GM12878 (cell line): Measurements from ENCODE around the gene TRIM46. TPM values are rescaled to one million over a fixed set of nuclear protein-coding genes. Genes with fewer than 3 reads are reported as not detected.

Experiments used
- ATAC-seq: fragments of 200-7000 bp; cut with Tn5 transposase; 3 replicates; pipeline ENCODE4 v1.9.1; 2020; ENCODE audit warnings: mild to moderate bottlenecking, moderate library complexity
- BruUV-seq: library from RNA; stranded (reverse); fragments of 400-500 nt; replicated peaks from 2 replicates; lab custom pipeline; 2021; lab: Mats Ljungman, UMichigan
- CTCF ChIA-PET: fragments of 300-600 bp; sonication (Branson Sonifier 250); formaldehyde crosslinking; extraction: SDS; loops from one replicate; lab custom pipeline; 2021; ENCODE audit warnings: inconsistent platforms; lab: Yijun Ruan, JAX
- POLR2A ChIA-PET: fragments of 350-600 bp; formaldehyde crosslinking; extraction: SDS; loops from one replicate; lab custom pipeline; 2021; ENCODE audit warnings: inconsistent platforms; lab: Charles Lee
- RAD21 ChIA-PET: fragments of 300-600 bp; sonication (Branson Sonifier 250); formaldehyde crosslinking; loops from one replicate; lab custom pipeline; 2023; ENCODE audit warnings: antibody characterized with exemption; ENCODE audit not compliant: unreplicated experiment; lab: Charles Lee
- SMC1A ChIA-PET: fragments of 300-600 bp; sonication (Branson Sonifier 250); formaldehyde crosslinking; loops from one replicate; lab custom pipeline; 2023; ENCODE audit not compliant: unreplicated experiment, uncharacterized antibody; lab: Charles Lee
- DNase-seq: peaks from one replicate; pipeline ENCODE4 v3.0.0-alpha.2; 2011; ENCODE audit warnings: low read depth, low spot score
- FAIRE-seq: peaks from 3 replicates; lab custom pipeline; 2011; peaks lifted over from hg19 to GRCh38; lab: Jason Lieb, UNC
- H2AFZ ChIP-seq: 2 replicates; pipeline ENCODE4 v1.6.0; 2011; ENCODE audit warnings: low read depth, low read length, control low read depth; ENCODE audit not compliant: control insufficient read depth
- H3K27ac ChIP-seq: 2 replicates; pipeline ENCODE4 v1.5.1; 2011; ENCODE audit warnings: control low read depth; ENCODE audit not compliant: control insufficient read depth, insufficient read depth
- H3K27me3 ChIP-seq, 2 experiments: replicated peaks in 1 of 2; 2 replicates each; pipeline versions ENCODE4 v1.6.0 to v1.6.1; 2011; ENCODE audit warnings: low read length in 1 of 2; ENCODE audit not compliant: control insufficient read depth in 2 of 2, insufficient read depth in 2 of 2
- H3K36me3 ChIP-seq, 2 experiments: 2 replicates each; pipeline ENCODE4 v1.5.1; 2011; ENCODE audit warnings: low read length in 1 of 2; ENCODE audit not compliant: control insufficient read depth in 2 of 2, insufficient read depth in 2 of 2
- H3K4me1 ChIP-seq: 2 replicates; pipeline ENCODE4 v1.6.1; 2011; ENCODE audit warnings: mild to moderate bottlenecking, low read length, moderate library complexity, mixed read lengths; ENCODE audit not compliant: control insufficient read depth, insufficient read depth
- H3K4me2 ChIP-seq: 2 replicates; pipeline ENCODE4 v1.6.0; 2011; ENCODE audit warnings: control low read depth; ENCODE audit not compliant: control insufficient read depth, insufficient read depth
- H3K4me3 ChIP-seq: fragments of 200-600 bp; sonication (generic); 2 replicates; pipeline ENCODE4 v1.5.1; 2016
- H3K79me2 ChIP-seq: 2 replicates; pipeline ENCODE4 v1.6.0; 2011; ENCODE audit warnings: low read length; ENCODE audit not compliant: control insufficient read depth, insufficient read depth
- H3K9ac ChIP-seq: 2 replicates; pipeline ENCODE4 v1.8.0; 2011; ENCODE audit warnings: low read length, control low read depth, mixed read lengths; ENCODE audit not compliant: control insufficient read depth, insufficient read depth
- H3K9me3 ChIP-seq: replicated peaks from 3 replicates; pipeline ENCODE4 v1.5.1; 2011; ENCODE audit warnings: mild to moderate bottlenecking, low read length; ENCODE audit not compliant: control insufficient read depth, insufficient read depth
- H4K20me1 ChIP-seq: 2 replicates; pipeline ENCODE4 v1.6.0; 2011; ENCODE audit not compliant: control insufficient read depth, insufficient read depth
- BHLHE40 ChIP-seq, 2 experiments: fragments of 450-650 bp in 1 of 2; IDR thresholded peaks; 2 replicates each; pipeline ENCODE4 v1.6.1; 2011 to 2017; ENCODE audit warnings: low read depth in 2 of 2, borderline replicate concordance in 1 of 2, improper control_type of control experiment in 1 of 2, low read length in 1 of 2, mild to moderate bottlenecking in 1 of 2
- IRF4 ChIP-seq: IDR thresholded peaks from 2 replicates; pipeline ENCODE4 v1.6.1; 2011; ENCODE audit warnings: low read depth, low read length
- LARP7 ChIP-seq: fragments of 450-650 bp; IDR thresholded peaks from 2 replicates; pipeline ENCODE4 v1.6.1; 2017; ENCODE audit warnings: mild to moderate bottlenecking
- WGBS: methylation state at CpG from one replicate; pipeline ENCODE4 v1.1.6; 2016; ENCODE audit warnings: low lambda C conversion rate; ENCODE audit not compliant: insufficient replicate concordance, insufficient coverage; ENCODE audit errors: missing lambda C conversion rate; 5-methylcytosine and 5-hydroxymethylcytosine counted together
- in situ Hi-C: fragments of 300-500 bp; cut with MboI; formaldehyde crosslinking; loops from 9 replicates; pipeline ENCODE4 v1.14.3; 2018; ENCODE audit warnings: mixed read lengths
- intact Hi-C: fragments of 100-400 bp; cut with micrococcal nuclease; formaldehyde crosslinking; loops from one replicate; pipeline ENCODE4 v1.14.2; 2022; ENCODE audit not compliant: unreplicated experiment
- polyA plus RNA-seq, 11 experiments: library from polyadenylated mRNA; depleted of rRNA in 4 of 11; unstranded in 6 of 11; stranded (reverse) in 5 of 11; fragments of >200 nt; fragmentation: Nextera tagmentation in 4 of 11; fragmentation: Illumina TruSeq in 1 of 11; extraction: Ambion mirVana in 4 of 11; extraction: Trizol in 1 of 11; gene quantifications; 1 replicate in 1 of 11; 2 replicates in 10 of 11; pipeline versions ENCODE4 v1.2.1 to v1.2.3, GENCODE V29; 2011 to 2016; ENCODE audit warnings: inconsistent platforms in 2 of 11, missing spikeins in 2 of 11, low read depth in 1 of 11
- total RNA-seq, 4 experiments: library from RNA; depleted of rRNA in 3 of 4; stranded (reverse); fragments of >200 nt in 3 of 4; fragmentation: Illumina TruSeq in 1 of 4; extraction: Trizol in 1 of 4; gene quantifications; 2 replicates each; pipeline versions ENCODE4 v1.2.1 to v1.2.3, GENCODE V29; 2013 to 2021
- TF ChIP-seq, protein P1 (sequence below): IDR thresholded peaks from 2 replicates; pipeline ENCODE4 v1.6.1; 2012; ENCODE audit warnings: low read depth, low read length, improper control_type of control experiment

Gene TRIM46
- total and polyA plus RNA-seq, 10 of the 15 experiments (the other 5 are each of a cell fraction or from before 2014, with no cell fraction given) = 0.08 to 3.1 (median 0.97) TPM

GRCh38 chr1:155127967-155128754 lies 45.5 kb upstream of the TRIM46 start:
- CTCF ChIA-PET = interaction anchor here (0.6 to 1.2 kb wide), 7 partner anchors 9 to 123 kb away, joined by 3 to 4 read pairs (median 3); partner anchors contain the start of gene KRTCAP2
- H3K9me3 ChIP-seq = no peaks in the 10 kb centered on the region
- TF ChIP-seq LARP7 = peak; percentile 17; the same call in 1 of the 2 replicates
- no peak for TF ChIP-seq IRF4
- peak in 1 of 2 experiments; percentile 15; a peak in 1 of 4 replicates for TF ChIP-seq BHLHE40 (IDR thresholded peaks at IDR 0.05; ENCODE audit: borderline replicate concordance in 1 of 2, low read depth in 2 of 2, low read length in 1 of 2)
- TF ChIP-seq, protein P1, sequence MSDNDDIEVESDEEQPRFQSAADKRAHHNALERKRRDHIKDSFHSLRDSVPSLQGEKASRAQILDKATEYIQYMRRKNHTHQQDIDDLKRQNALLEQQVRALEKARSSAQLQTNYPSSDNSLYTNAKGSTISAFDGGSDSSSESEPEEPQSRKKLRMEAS = no peak
- TF ChIP-seq, all 136 proteins: peak for 2
- H3K4me2 ChIP-seq = peak overlapping the region; percentile 75
- 10% methylated on average over 15 of the region's 17 CpGs for WGBS
- intact Hi-C loops (no loop called here), in situ Hi-C loops (no loop called here)
- H3K4me3 ChIP-seq = peak overlapping the region; percentile 34; the same call in 1 of the 2 replicates
- H3K9ac ChIP-seq = peak overlapping the region; percentile 38; the same call in 1 of the 2 replicates
- H3K27ac ChIP-seq = no peak overlapping the region
- FAIRE-seq (no peak), ATAC-seq (peak; percentile 8), DNase-seq (no peak)
- ChIA-PET RAD21 (interaction anchor here (0.9 to 1.1 kb wide), 3 partner anchors 41 to 45 kb away, joined by 3 to 5 read pairs (median 4); partner anchors contain the start of gene KRTCAP2), POLR2A (interaction anchor here (0.7 kb wide), 1 partner anchor 79 kb away, joined by 4 read pairs; no protein-coding TSS in a partner anchor), SMC1A (no interaction called here)
- H3K36me3 ChIP-seq = no peaks in the 10 kb centered on the region
- BruUV-seq = no TSS peak
- H3K79me2 ChIP-seq = no peaks in the 10 kb centered on the region
- H4K20me1 ChIP-seq = no peaks in the 10 kb centered on the region
- H2AFZ ChIP-seq = no peak overlapping the region
- peaks cover 14% of the 10 kb centered on the region for H3K4me1 ChIP-seq
- peaks cover 14 to 24% of the 10 kb centered on the region in 2 experiments for H3K27me3 ChIP-seq
